IPS-18c (cell line): ENCODE data around the gene APCDD1.

Source experiments
- H3K4me3 ChIP-seq: 2 replicates; pipeline ENCODE4 v1.7.0; 2013; ENCODE audit warnings: low read depth, mild to moderate bottlenecking, low read length, moderate library complexity; ENCODE audit not compliant: insufficient read depth
- H3K9me3 ChIP-seq: one replicate; pipeline ENCODE4 v1.6.1; 2013; ENCODE audit warnings: mild to moderate bottlenecking, low read length, moderate library complexity; ENCODE audit not compliant: control insufficient read depth, insufficient read depth

APCDD1 gene

GRCh38 chr18:10422731-10423130, 31.7 kb upstream of the APCDD1 start:
- H3K9me3 ChIP-seq = peaks cover 5% of the 10 kb centered on the region

GRCh38 chr18:10424585-10425307, 29.7 kb upstream of the APCDD1 start:
- no peak overlapping the region for H3K4me3 ChIP-seq
- H3K9me3 ChIP-seq = peaks cover 5% of the 10 kb centered on the region

More at GRCh38 chr18:10422731-10423130, 31.7 kb upstream of the APCDD1 start:
- no peak overlapping the region for H3K4me3 ChIP-seq

- Histone ChIP-seq H3K9me3 (no peaks in the 10 kb centered on the region), H3K4me3 (no peak overlapping the region)
These were observed 23.8 kb upstream of the APCDD1 start for GRCh38 chr18:10430677-10431076.

- no peak overlapping the region for H3K4me3 ChIP-seq
- H3K9me3 ChIP-seq = no peaks in the 10 kb centered on the region
These were observed 22.8 kb upstream of the APCDD1 start for GRCh38 chr18:10431680-10432079.

GRCh38 chr18:10432781-10433180, 21.7 kb upstream of the APCDD1 start:
- no peaks in the 10 kb centered on the region for H3K9me3 ChIP-seq
- H3K4me3 ChIP-seq = no peak overlapping the region

GRCh38 chr18:10436160-10436559, 18.3 kb upstream of the APCDD1 start:
- H3K9me3 ChIP-seq = no peaks in the 10 kb centered on the region
- H3K4me3 ChIP-seq = no peak overlapping the region

GRCh38 chr18:10437837-10438236, 16.6 kb upstream of the APCDD1 start:
- Histone ChIP-seq H3K4me3 (no peak overlapping the region), H3K9me3 (no peaks in the 10 kb centered on the region)

GRCh38 chr18:10439898-10440297, 14.5 kb upstream of the APCDD1 start:
- no peaks in the 10 kb centered on the region for H3K9me3 ChIP-seq
- H3K4me3 ChIP-seq = no peak overlapping the region

GRCh38 chr18:10440884-10441283, 13.6 kb upstream of the APCDD1 start:
- Histone ChIP-seq H3K9me3 (no peaks in the 10 kb centered on the region), H3K4me3 (no peak overlapping the region)

- no peak overlapping the region for H3K4me3 ChIP-seq
- H3K9me3 ChIP-seq = no peaks in the 10 kb centered on the region
These were observed 13.0 kb upstream of the APCDD1 start for GRCh38 chr18:10441472-10441871.

GRCh38 chr18:10442551-10442971, 11.9 kb upstream of the APCDD1 start:
- Histone ChIP-seq H3K9me3 (no peaks in the 10 kb centered on the region), H3K4me3 (no peak overlapping the region)

GRCh38 chr18:10443001-10443400, 11.4 kb upstream of the APCDD1 start:
- Histone ChIP-seq H3K4me3 (no peak overlapping the region), H3K9me3 (no peaks in the 10 kb centered on the region)

GRCh38 chr18:10444314-10445006, 10.0 kb upstream of the APCDD1 start:
- Histone ChIP-seq H3K4me3 (no peak overlapping the region), H3K9me3 (no peaks in the 10 kb centered on the region)

- no peak overlapping the region for H3K4me3 ChIP-seq
- H3K9me3 ChIP-seq = no peaks in the 10 kb centered on the region
These were observed 5.0 kb upstream of the APCDD1 start for GRCh38 chr18:10449396-10449795.

GRCh38 chr18:10450986-10451385, 3.4 kb upstream of the APCDD1 start:
- H3K4me3 ChIP-seq = no peak overlapping the region
- no peaks in the 10 kb centered on the region for H3K9me3 ChIP-seq

- Histone ChIP-seq H3K4me3 (peak overlapping the region; percentile 65), H3K9me3 (no peaks in the 10 kb centered on the region)
These were observed 1.1 kb upstream of the APCDD1 start for GRCh38 chr18:10453261-10453805.

GRCh38 chr18:10454681-10455557, 484 bp downstream of the APCDD1 start:
- peak overlapping the region; percentile 65 for H3K4me3 ChIP-seq
- no peaks in the 10 kb centered on the region for H3K9me3 ChIP-seq
